HepG2 (cell line): ENCODE data around the gene B9D2. TPM values are rescaled to one million over a fixed set of nuclear protein-coding genes. Genes with fewer than 3 reads are reported as not detected.

Experiments
- E2F2 ChIP-seq: sonication (generic); formaldehyde crosslinking; IDR thresholded peaks from 2 replicates; pipeline ENCODE4 v1.4.0; 2020; ENCODE audit warnings: missing genetic modification reagents, borderline replicate concordance
- IRF1 ChIP-seq: sonication (generic); formaldehyde crosslinking; IDR thresholded peaks from 2 replicates; pipeline ENCODE4 v1.4.0; 2020; ENCODE audit warnings: low read depth, mild to moderate bottlenecking, missing genetic modification reagents
- KAT7 ChIP-seq: IDR thresholded peaks from 2 replicates; pipeline ENCODE4 v1.6.1; 2018; ENCODE audit warnings: borderline replicate concordance, missing compliant biosample characterization
- KDM5A ChIP-seq: fragments of 200-600 bp; sonication (generic); IDR thresholded peaks from 2 replicates; pipeline ENCODE4 v1.7.0; 2018; ENCODE audit warnings: antibody characterized with exemption, mild to moderate bottlenecking, low read length, borderline replicate concordance
- MAF1 ChIP-seq: sonication (generic); formaldehyde crosslinking; IDR thresholded peaks from 2 replicates; pipeline ENCODE4 v1.5.0; 2020; ENCODE audit warnings: missing genetic modification reagents, borderline replicate concordance
- MBNL3 ChIP-seq: fragments of 250-450 bp; sonication (Bioruptor Pico); conservative IDR thresholded peaks from 2 replicates; pipeline ENCODE4 v1.8.0; 2022; ENCODE audit warnings: mild to moderate bottlenecking, inconsistent platforms
- MZF1 ChIP-seq: sonication (generic); formaldehyde crosslinking; IDR thresholded peaks from 2 replicates; pipeline ENCODE4 v1.8.1; 2023; ENCODE audit warnings: mild to moderate bottlenecking, missing genetic modification reagents, borderline replicate concordance
- PCBP1 ChIP-seq: fragments of 200-400 bp; formaldehyde crosslinking; IDR thresholded peaks from 2 replicates; pipeline ENCODE4 v1.6.1; 2017; ENCODE audit warnings: mild to moderate bottlenecking, low read depth, low read length, borderline replicate concordance
- PHB2 ChIP-seq: fragments of 450-650 bp; IDR thresholded peaks from 2 replicates; pipeline ENCODE4 v1.6.1; 2018; ENCODE audit not compliant: partially characterized antibody
- PRMT3 ChIP-seq: sonication (generic); formaldehyde crosslinking; IDR thresholded peaks from 2 replicates; pipeline ENCODE4 v1.8.1; 2022; ENCODE audit warnings: low read depth, mild to moderate bottlenecking, moderate library complexity, missing genetic modification reagents, borderline replicate concordance
- RFX1 ChIP-seq: fragments of 450-650 bp; IDR thresholded peaks from 2 replicates; pipeline ENCODE4 v1.6.1; 2017
- SATB2 ChIP-seq: sonication (generic); formaldehyde crosslinking; IDR thresholded peaks from 2 replicates; pipeline ENCODE4 v1.5.0; 2020; ENCODE audit warnings: missing genetic modification reagents
- SKIL ChIP-seq: sonication (generic); formaldehyde crosslinking; IDR thresholded peaks from 2 replicates; pipeline ENCODE4 v1.8.0; 2022; ENCODE audit warnings: missing genetic modification reagents, mild to moderate bottlenecking, moderate library complexity, borderline replicate concordance
- TRIM22 ChIP-seq: fragments of 450-650 bp; IDR thresholded peaks from 2 replicates; pipeline ENCODE4 v1.6.1; 2017
- ZFP36 ChIP-seq: fragments of 150-350 bp; IDR thresholded peaks from 2 replicates; pipeline ENCODE4 v1.6.1; 2018; ENCODE audit warnings: borderline replicate concordance, low read length, low read depth; ENCODE audit not compliant: partially characterized antibody
- ZGPAT ChIP-seq: IDR thresholded peaks from 2 replicates; pipeline ENCODE4 v1.6.1; 2016; ENCODE audit warnings: mild to moderate bottlenecking
- ZNF251 ChIP-seq: sonication (generic); formaldehyde crosslinking; IDR thresholded peaks from 2 replicates; pipeline ENCODE4 v1.9.0; 2021; ENCODE audit warnings: mild to moderate bottlenecking, missing genetic modification reagents
- ZNF367 ChIP-seq: sonication (generic); formaldehyde crosslinking; IDR thresholded peaks from 2 replicates; pipeline ENCODE4 v1.4.0; 2020; ENCODE audit warnings: missing genetic modification reagents, borderline replicate concordance
- ZNF484 ChIP-seq: sonication (generic); formaldehyde crosslinking; IDR thresholded peaks from 2 replicates; pipeline ENCODE4 v1.5.1; 2020; ENCODE audit warnings: mild to moderate bottlenecking, low read depth, missing genetic modification reagents, borderline replicate concordance
- ZNF615 ChIP-seq: sonication (generic); formaldehyde crosslinking; IDR thresholded peaks from 2 replicates; pipeline ENCODE4 v1.5.0; 2020; ENCODE audit warnings: mild to moderate bottlenecking, missing genetic modification reagents, borderline replicate concordance
- ZNF83 ChIP-seq: sonication (generic); formaldehyde crosslinking; IDR thresholded peaks from 2 replicates; pipeline ENCODE4 v1.4.0; 2020; ENCODE audit warnings: missing genetic modification reagents, mild to moderate bottlenecking, borderline replicate concordance
- ZNF841 ChIP-seq: sonication (generic); formaldehyde crosslinking; IDR thresholded peaks from 2 replicates; pipeline ENCODE4 v1.8.1; 2023; ENCODE audit warnings: missing genetic modification reagents, borderline replicate concordance
- polyA plus RNA-seq, 8 experiments: library from polyadenylated mRNA; depleted of rRNA in 3 of 8; stranded (reverse) in 7 of 8; unstranded in 1 of 8; fragments of >200 nt; fragmentation: Illumina TruSeq in 4 of 8; extraction: Trizol in 4 of 8; gene quantifications; 2 replicates each; pipeline versions ENCODE4 v1.2.1 to v1.2.3, GENCODE V29; 2011 to 2016; ENCODE audit warnings: low read depth in 4 of 8, missing spikeins in 1 of 8, mixed read lengths in 1 of 8; ENCODE audit not compliant: insufficient read depth in 1 of 8
- total RNA-seq, 5 experiments: library from RNA; depleted of rRNA; stranded (reverse); fragments of >200 nt; fragmentation: Illumina TruSeq; extraction: Trizol; gene quantifications; 2 replicates each; pipeline ENCODE4 v1.2.3, GENCODE V29; 2016; ENCODE audit warnings: low read depth in 1 of 5

B9D2 gene
- total and polyA plus RNA-seq, 2 of the 13 experiments (the other 11 are each of a cell fraction or from before 2014, with no cell fraction given): 3.1 to 4.4 TPM

- no peak for TF ChIP-seq ZNF83 (CRISPR knock-in tag)
- TF ChIP-seq PCBP1: peak; percentile 89; the same call in 1 of the 2 replicates
- peak; percentile 94 for TF ChIP-seq ZGPAT (CRISPR knock-in tag)
- no peak for TF ChIP-seq PHB2
- TF ChIP-seq SATB2 (CRISPR knock-in tag): peak; percentile 77
- peak; percentile 84; the same call in 1 of the 2 replicates for TF ChIP-seq MAF1 (CRISPR knock-in tag)
- TF ChIP-seq ZNF615 (CRISPR knock-in tag): no peak
- no peak for TF ChIP-seq ZFP36
- peak; percentile 99 for TF ChIP-seq KDM5A
- no peak for TF ChIP-seq TRIM22
- no peak for TF ChIP-seq MZF1 (CRISPR knock-in tag)
- TF ChIP-seq RFX1: no peak
- TF ChIP-seq KAT7 (CRISPR knock-in tag): peak; percentile 96; the same call in 1 of the 2 replicates
- 0 out of 2 replicates have a peak, but pooled peaks have one; percentile 51 for TF ChIP-seq IRF1 (CRISPR knock-in tag)
- no peak for TF ChIP-seq ZNF841 (CRISPR knock-in tag)
- TF ChIP-seq MBNL3 (CRISPR knock-in tag): no peak
- TF ChIP-seq SKIL (CRISPR knock-in tag): no peak
- TF ChIP-seq ZNF367 (CRISPR knock-in tag): no peak
- no peak; the same call in 1 of the 2 replicates for TF ChIP-seq PRMT3 (CRISPR knock-in tag)
- TF ChIP-seq E2F2 (CRISPR knock-in tag): 0 out of 2 replicates have a peak, but pooled peaks have one; percentile 44
- TF ChIP-seq ZNF484 (CRISPR knock-in tag): no peak
- TF ChIP-seq ZNF251 (CRISPR knock-in tag): no peak
These were observed 53.7 kb downstream of the B9D2 start, which contains the start of gene CCDC97 (continued) for GRCh38 chr19:41310033-41310831.
